Right ventricle myocardium superior (tissue), 1 donor: ENCODE measurements around the gene RBM15B. TPM values are rescaled to one million over a fixed set of nuclear protein-coding genes. Genes with fewer than 3 reads are reported as not detected.

ENCODE experiments used
- ATAC-seq: fragments of 200-7000 bp; cut with Tn5 transposase; one replicate; pipeline ENCODE4 v1.9.1; 2020; ENCODE audit warnings: mild to moderate bottlenecking; ENCODE audit not compliant: poor library complexity
- DNase-seq: peaks from one replicate; pipeline ENCODE4 v3.0.0-alpha.2; 2020
- intact Hi-C: fragments of 100-400 bp; cut with DNase I; formaldehyde crosslinking; loops from one replicate; pipeline ENCODE4 v1.11.2; 2022
- total RNA-seq: library from RNA; stranded (reverse); fragmentation: NEBNext Ultra II Directional; extraction: Animal tissue kit (Norgen Biotek cat#: 25700); gene quantifications from one replicate; pipeline ENCODE4 v1.2.1, GENCODE V29; 2021
- donor health status: DM: no; HTN: yes; CAD: no; lungs with severe emphysema.

Gene RBM15B
- total RNA-seq, 1 donor from 2014 or later, result 9.9 TPM

DNA sequence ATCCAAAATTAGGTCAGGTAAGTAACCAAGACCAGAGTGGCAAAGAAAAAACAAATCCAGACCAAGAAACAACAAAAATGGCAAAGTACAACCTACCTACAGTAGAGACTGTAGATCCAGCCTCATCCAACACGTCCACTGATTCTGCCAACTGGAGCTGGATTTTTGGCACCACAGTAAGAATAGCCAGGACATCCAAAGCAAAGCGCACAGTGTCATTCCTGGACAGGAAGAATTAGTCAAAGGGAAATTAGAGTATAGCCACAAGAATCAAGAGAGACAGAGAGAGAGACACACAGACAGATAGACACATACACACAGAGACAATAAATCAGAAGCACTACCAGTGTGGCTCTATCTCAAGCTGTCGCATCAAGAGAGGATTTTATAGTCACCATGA is 31.1 kb downstream of the RBM15B start:
- DNase-seq (no peak), ATAC-seq (no peak)
- intact Hi-C loops, result no loop called here

DNA sequence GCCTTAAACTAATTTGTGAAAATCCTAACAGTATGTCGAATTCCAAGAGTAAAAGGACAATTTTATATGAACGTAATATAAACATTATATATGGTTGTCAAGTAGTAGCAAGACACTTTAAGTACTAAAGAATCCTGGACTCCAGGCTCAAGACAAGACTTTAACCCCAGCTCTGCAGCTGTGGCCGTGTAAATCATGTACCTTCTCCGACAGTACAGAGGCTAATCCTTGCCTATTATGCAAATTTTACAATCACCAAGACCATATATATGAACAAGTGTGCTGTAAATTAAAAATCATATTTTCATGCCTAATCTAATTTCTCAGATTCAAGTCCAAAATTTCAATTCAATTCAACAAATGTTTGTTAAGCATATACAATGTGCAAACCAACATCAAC is 35.8 kb downstream of the RBM15B start:
- intact Hi-C loops, result no loop called here
- DNase-seq (no peak), ATAC-seq (no peak)

DNA sequence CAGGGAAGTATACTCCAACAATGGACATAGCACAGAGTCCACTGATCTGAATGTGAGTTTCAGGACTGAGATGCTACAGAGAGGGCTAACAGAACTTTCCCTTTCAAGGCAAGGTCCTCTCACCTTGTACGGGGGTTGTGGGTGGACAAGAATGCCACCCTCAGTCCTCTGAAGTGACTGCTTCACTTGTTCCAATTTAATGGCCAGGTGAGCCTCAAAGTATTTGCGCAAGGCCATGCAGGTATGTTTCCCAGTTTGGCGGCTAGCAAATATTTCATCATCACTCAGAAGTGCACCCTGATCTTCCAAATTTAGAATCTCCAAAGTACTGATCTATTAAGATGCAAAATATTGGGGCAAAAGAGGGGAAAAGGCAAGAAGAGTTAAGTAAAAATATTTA is 38.1 kb downstream of the RBM15B start:
- ATAC-seq (no peak), DNase-seq (no peak)
- intact Hi-C loops, result no loop called here

DNA sequence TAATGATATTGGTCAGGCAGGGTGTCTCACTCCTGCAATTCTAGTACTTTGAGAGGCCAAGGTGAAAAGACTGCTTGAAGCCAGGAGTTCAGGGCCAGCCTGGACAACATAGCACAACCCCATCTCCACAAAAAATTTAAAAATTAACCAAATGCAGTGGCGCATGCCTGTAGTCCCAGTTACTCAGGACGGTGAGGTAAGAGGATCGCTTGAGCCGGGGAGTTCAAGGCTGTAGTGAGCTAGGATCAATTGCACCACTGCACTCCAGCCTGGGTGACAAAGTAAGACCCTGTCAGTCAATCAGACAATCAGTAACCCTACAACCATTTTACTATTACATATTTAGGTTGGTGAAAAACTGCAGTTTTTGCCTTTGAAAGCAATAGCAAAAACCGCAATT is 43.0 kb downstream of the RBM15B start:
- intact Hi-C loops, result no loop called here
- ATAC-seq (no peak), DNase-seq (no peak)

DNA sequence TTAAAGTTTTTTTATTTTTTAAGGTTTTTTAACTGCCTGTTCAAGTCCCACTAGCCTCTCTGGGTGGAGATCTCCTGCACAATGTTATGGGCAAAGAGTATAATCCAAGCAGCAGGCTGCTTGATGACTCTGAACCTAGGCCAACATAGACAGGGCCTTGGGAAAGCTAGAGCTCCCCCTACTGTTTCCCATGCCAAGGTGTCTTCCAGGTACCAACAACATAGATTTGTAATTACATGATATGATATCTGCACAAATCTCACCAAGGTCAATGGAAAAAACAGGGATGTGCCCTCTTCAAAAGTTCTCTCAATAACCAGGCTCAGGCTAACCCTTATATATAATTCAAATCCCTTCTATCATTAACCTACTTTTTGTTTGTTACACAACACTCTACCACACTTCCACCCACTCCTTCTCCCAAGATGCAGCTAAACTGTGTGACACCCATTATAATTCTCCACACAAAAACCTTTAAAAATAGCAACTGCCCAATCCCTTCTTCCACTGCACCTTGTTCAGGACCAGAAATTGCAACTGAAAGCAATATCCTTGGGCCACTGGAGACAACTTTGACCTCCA is 43.8 kb downstream of the RBM15B start:
- intact Hi-C loops, result no loop called here
- peak; percentile 79 for ATAC-seq
- no peak for DNase-seq

DNA sequence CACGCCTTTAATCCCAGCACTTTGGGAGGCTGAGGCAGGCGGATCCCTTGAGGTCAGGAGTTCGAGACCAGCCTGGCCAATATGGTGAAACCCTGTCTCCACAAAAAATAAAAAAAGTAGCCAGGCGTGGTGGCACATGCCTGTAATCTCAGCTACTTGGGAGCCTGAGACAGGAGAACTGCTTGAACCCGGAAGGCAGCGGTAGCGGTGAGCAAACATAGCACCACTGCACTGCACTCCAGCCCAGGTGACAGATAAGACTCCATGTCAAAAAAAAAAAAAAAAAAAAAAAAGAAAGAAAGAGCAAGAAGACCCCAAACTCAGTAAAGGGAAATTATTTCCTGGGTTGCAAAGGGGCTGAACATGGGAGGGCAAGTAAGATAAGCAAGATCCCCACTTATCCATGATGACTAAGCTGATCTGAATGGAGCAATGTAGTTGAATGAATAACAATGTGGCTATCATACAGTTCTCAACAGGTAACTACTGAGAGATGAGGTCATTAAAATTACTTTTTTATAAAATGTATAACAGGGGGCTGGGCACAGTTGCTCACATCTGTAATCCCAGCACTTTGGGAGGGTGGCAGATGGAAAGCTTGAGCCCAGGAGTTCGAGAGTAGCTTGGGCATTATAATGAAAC is 46.0 kb downstream of the RBM15B start:
- intact Hi-C loops, result no loop called here
- no peak for DNase-seq
- ATAC-seq, result no peak

DNA sequence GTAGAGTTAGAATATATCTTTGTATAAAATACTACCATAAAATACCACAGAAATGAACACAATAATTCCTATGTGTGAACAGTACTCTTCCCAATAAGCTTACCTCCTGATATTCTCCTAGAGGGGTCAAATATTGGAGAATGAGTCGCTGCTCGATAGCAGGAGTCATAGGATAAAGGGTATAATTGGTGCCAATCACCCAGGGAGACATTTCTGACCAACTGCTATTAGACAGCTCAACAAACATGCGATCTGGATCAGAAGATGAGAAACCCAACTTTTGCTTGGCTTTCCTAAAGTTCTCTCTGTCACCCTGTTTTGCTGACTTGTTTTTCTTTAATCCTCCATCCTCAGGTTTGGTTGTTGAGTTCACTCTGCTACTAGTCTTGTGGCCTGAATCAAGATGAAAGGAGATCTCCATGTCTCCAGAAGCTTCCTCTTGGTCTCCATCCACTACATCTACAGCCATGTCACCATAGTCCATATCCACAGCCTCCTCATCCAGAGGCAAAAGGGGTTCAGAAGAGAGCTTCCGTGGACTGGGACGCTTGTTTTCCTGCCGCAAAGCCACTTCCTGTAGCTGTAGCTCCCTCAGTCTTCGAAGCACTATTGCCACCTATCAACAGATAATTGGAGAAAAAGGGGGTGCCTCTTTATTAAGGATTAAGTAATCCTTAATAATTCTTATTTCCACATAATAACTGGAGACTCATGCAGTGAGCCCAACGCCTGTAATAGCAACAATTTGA is 50.4 kb downstream of the RBM15B start:
- DNase-seq, result no peak
- no peak for ATAC-seq
- intact Hi-C loops, result no loop called here

DNA sequence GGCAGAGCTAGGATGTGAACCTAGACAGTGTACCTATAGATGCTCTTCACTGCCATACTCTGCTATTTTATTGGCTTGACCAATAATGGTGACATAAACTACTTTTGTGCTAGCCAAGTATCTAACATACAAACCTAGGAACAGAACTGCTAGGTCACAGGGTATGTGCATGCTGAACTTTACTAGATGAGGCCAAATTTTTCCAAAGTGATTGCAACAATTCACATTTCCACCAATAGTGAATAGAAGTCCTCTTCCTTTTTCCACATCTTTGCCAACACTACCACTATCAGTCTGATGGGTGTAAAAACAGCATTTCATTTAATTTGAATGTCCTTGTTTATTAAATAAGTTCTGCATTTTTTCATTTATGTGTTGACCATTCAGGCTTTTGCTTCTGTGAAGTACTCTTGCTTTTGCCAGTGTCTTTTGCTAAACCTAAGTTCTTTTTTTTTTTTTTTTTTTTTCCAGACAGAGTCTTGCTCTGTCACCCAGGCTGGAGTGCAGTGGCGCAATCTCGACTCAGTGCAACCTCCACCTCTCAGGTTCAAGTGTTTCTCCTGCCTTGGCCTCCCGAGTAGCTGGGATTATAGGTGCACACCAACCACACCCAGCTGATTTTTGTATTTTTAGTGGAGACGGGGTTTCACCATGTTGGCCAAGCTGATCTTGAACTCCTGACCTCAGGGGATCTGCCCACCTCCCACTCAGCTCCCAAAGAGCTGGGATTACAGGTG is 54.6 kb downstream of the RBM15B start:
- intact Hi-C loops, result no loop called here
- ATAC-seq (no peak), DNase-seq (no peak)

Other genes with a start within 250 kb of the RBM15B start
- 41.1 TPM for gene MANF, start 6.0 kb upstream of the RBM15B start, total RNA-seq
- 15.1 TPM for gene DCAF1, start 108.7 kb downstream of the RBM15B start, total RNA-seq
- gene RAD54L2, start 147.4 kb downstream of the RBM15B start, total RNA-seq, result 8.4 TPM